Activated CD8-positive, alpha-beta T cell treated with anti-CD3 and anti-CD28 coated beads for 36 hours (primary cell): Measurements from ENCODE around the gene EZR. TPM values are rescaled to one million over a fixed set of nuclear protein-coding genes. Genes with fewer than 3 reads are reported as not detected.
"Not testable (repeated sequence)": the region's sequence is repeated elsewhere in the genome, so short reads cannot be mapped to it uniquely, and the experiment has no call there.

ENCODE experiments used
- ATAC-seq: fragments of 200-7000 bp; cut with Tn5 transposase; one replicate; pipeline ENCODE4 v1.10.0; 2021; ENCODE audit warnings: mild to moderate bottlenecking, moderate library complexity
- CTCF ChIA-PET: fragments of 350-600 bp; sonication (Branson Sonifier 250); formaldehyde crosslinking; loops from one replicate; lab custom pipeline; 2021; ENCODE audit warnings: antibody characterized with exemption; lab: Charles Lee
- POLR2A ChIA-PET: fragments of 350-600 bp; sonication (Branson Sonifier 250); formaldehyde crosslinking; loops from one replicate; lab custom pipeline; 2021; ENCODE audit warnings: antibody characterized with exemption; lab: Charles Lee
- DNase-seq: peaks from one replicate; pipeline ENCODE4 v3.0.0-alpha.2; 2020
- H3K27ac Mint-ChIP-seq: one replicate; pipeline ENCODE4 v1.8.0; 2021; ENCODE audit warnings: mild to moderate bottlenecking, mixed read lengths
- H3K27me3 Mint-ChIP-seq: one replicate; pipeline ENCODE4 v1.8.0; 2021; ENCODE audit warnings: mixed read lengths
- H3K36me3 Mint-ChIP-seq: one replicate; pipeline ENCODE4 v1.8.0; 2021; ENCODE audit warnings: low read depth, mixed read lengths
- H3K4me1 Mint-ChIP-seq: one replicate; pipeline ENCODE4 v1.8.0; 2021; ENCODE audit warnings: low read depth, mixed read lengths
- H3K4me3 Mint-ChIP-seq: one replicate; pipeline ENCODE4 v1.8.0; 2021; ENCODE audit warnings: mild to moderate bottlenecking, moderate library complexity, mixed read lengths
- H3K9me3 Mint-ChIP-seq: one replicate; pipeline ENCODE4 v1.8.0; 2021; ENCODE audit warnings: mixed read lengths
- intact Hi-C: fragments of 100-400 bp; cut with micrococcal nuclease; formaldehyde crosslinking; loops from one replicate; pipeline ENCODE4 v1.10.0; 2022
- total RNA-seq, 2 experiments: library from RNA; stranded (reverse); gene quantifications; one replicate each; pipeline ENCODE4 v1.2.3, GENCODE V29; 2021
- TF ChIP-seq, protein P1 (sequence below): fragments of 200-600 bp; IDR thresholded peaks from one replicate; pipeline ENCODE4 v1.8.0; 2022; ENCODE audit warnings: antibody characterized with exemption, mild to moderate bottlenecking

The EZR gene
- total RNA-seq, 2 experiments from 2014 or later, result 199 to 206 TPM

DNA sequence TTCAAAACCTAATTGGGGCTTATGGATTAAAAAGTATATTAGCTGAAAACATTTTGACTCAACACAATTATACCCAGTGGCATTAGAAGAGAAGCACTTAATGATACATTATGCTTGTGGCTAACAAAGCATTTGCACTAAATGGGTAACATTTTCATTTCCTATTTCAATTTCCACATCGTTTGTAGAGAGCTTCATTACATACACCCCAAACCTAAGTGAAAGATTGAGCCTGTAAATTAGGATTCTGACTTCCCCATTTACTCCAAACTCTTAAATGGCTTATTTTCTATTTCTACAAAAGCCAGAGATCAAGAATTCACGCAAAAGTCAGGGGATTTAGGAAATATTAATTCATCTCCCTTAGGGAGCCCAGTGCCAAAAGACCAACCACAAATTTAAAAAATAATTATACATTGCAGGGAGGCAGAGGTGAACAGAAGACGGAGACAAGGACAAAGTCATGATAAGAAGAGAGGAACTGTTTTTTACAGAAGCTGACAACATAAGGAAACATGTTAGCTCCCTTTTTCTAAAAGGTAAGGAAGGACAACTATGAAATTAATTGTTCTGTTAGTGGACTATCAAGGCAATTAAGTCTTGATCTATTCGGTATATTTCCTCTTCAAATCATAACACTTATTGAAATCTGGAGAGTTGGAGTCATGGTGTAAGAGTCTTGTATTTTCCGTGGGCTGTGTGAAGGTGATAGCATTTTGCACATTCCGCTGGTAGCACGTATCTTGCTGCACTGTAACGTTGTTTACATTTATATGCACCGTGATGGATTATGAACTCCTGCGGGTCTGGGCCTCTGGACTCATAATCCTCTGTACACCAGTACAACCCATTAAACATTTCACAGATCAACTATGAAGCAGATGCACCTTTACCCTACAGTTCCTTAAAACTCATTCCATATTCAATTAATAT lies 24.8 kb upstream of the EZR start:
- POLR2A ChIA-PET, result no interaction called here
- Mint-ChIP-seq H3K4me1 (no peaks in the 10 kb centered on the region), H3K4me3 (no peak overlapping the region), H3K27me3 (no peaks in the 10 kb centered on the region), H3K27ac (no peak overlapping the region), H3K9me3 (peaks cover 3% of the 10 kb centered on the region), H3K36me3 (no peaks in the 10 kb centered on the region)
- TF ChIP-seq, protein P1, sequence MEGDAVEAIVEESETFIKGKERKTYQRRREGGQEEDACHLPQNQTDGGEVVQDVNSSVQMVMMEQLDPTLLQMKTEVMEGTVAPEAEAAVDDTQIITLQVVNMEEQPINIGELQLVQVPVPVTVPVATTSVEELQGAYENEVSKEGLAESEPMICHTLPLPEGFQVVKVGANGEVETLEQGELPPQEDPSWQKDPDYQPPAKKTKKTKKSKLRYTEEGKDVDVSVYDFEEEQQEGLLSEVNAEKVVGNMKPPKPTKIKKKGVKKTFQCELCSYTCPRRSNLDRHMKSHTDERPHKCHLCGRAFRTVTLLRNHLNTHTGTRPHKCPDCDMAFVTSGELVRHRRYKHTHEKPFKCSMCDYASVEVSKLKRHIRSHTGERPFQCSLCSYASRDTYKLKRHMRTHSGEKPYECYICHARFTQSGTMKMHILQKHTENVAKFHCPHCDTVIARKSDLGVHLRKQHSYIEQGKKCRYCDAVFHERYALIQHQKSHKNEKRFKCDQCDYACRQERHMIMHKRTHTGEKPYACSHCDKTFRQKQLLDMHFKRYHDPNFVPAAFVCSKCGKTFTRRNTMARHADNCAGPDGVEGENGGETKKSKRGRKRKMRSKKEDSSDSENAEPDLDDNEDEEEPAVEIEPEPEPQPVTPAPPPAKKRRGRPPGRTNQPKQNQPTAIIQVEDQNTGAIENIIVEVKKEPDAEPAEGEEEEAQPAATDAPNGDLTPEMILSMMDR, result no peak
- CTCF ChIA-PET, result interaction anchor here (1.0 to 1.1 kb wide), 2 partner anchors 19 to 26 kb away, joined by 3 to 4 read pairs; no protein-coding TSS in a partner anchor
- no peak for ATAC-seq
- DNase-seq, result no peak
- intact Hi-C loops, result no loop called here

DNA sequence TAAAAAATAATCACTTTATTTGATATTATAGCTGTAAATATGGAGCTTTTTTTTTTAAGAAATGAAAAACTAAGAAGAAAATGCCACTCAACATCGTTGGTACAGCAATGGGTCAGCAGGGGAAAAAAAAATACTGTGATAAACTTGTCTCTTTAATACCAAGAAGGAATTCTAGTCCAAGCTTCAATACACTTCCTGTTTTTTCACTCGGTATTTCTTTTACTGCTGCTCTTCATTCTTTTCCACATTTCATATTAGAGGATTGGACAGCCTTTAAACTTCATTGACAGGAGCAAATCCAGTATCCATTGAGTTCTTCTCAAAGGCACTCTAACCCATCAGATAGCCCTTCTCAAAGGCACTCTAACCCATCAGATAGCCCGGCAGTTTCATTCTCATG lies 22.2 kb upstream of the EZR start:
- Mint-ChIP-seq H3K27ac (no peak overlapping the region), H3K36me3 (no peaks in the 10 kb centered on the region), H3K4me3 (no peak overlapping the region), H3K27me3 (no peaks in the 10 kb centered on the region), H3K4me1 (no peaks in the 10 kb centered on the region), H3K9me3 (peaks cover 3% of the 10 kb centered on the region)
- ChIA-PET POLR2A (interaction anchor here (0.8 to 1.3 kb wide), 2 partner anchors 16 to 158 kb away, joined by 3 to 5 read pairs; partner anchors contain the start of gene RSPH3), CTCF (interaction anchor here (1.2 to 1.5 kb wide), 3 partner anchors 16 to 137 kb away, joined by 3 to 4 read pairs (median 3); no protein-coding TSS in a partner anchor)
- TF ChIP-seq, protein P1, result no peak
- ATAC-seq (no peak), DNase-seq (no peak)
- intact Hi-C loops, result no loop called here

DNA sequence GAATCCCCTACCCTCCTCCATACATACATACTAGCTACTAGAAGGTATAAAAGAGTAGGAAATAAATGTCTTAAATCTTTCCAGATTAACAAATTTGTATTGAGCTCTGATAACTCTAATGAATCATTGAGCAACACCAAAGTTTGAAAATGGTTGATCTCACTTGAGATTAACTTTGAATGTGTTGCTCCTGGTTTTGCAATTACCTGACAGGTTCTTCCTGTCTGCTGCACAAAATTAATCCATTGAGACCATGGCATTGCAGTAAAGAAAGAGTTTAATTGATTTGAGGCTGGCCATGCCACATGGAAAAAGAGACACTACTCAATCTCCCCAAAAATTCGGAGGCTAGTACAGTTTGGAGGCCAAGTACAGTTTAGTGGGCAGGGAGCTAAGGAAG lies 21.3 kb upstream of the EZR start:
- POLR2A ChIA-PET, result interaction anchor here (0.5 to 1.3 kb wide), 3 partner anchors 14 to 139 kb away, joined by 3 to 6 read pairs (median 5); no protein-coding TSS in a partner anchor
- no peak for ATAC-seq

DNA sequence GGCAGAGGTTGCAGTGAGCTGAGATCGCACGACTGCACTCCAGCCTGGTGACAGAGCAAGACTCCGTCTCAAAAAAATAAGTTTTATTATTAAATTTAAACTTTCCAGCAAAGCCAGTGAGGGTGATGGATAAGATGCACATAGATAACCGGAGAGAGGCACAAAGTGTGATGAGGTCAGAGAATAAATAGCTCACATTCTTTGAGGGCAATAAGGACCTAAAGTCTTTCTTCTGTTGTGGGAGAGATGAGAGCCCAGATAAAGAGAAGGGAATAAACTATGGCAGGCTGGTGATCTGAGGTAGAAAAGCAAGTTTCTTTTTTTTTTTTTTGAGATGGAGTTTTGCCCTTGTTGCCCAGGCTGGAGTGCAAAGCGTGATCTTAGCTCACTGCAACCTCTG lies 20.6 kb upstream of the EZR start:
- DNase-seq (no peak), ATAC-seq (no peak)
- ChIA-PET CTCF (interaction anchor here (1.1 kb wide), 1 partner anchor 135 kb away, joined by 4 read pairs; no protein-coding TSS in a partner anchor), POLR2A (interaction anchor here (0.5 to 1.2 kb wide), 2 partner anchors 15 to 138 kb away, joined by 3 to 6 read pairs; no protein-coding TSS in a partner anchor)
- Mint-ChIP-seq H3K4me3 (no peak overlapping the region), H3K9me3 (peaks cover 3% of the 10 kb centered on the region), H3K27me3 (no peaks in the 10 kb centered on the region), H3K4me1 (no peaks in the 10 kb centered on the region), H3K36me3 (no peaks in the 10 kb centered on the region), H3K27ac (no peak overlapping the region)
- intact Hi-C loops, result no loop called here
- TF ChIP-seq, protein P1, result no peak

More for the DNA sequence above, 21.3 kb upstream of the EZR start:
- no peak for DNase-seq
- Mint-ChIP-seq H3K4me1 (no peaks in the 10 kb centered on the region), H3K27me3 (no peaks in the 10 kb centered on the region), H3K36me3 (no peaks in the 10 kb centered on the region), H3K27ac (no peak overlapping the region), H3K9me3 (peaks cover 3% of the 10 kb centered on the region), H3K4me3 (no peak overlapping the region)
- intact Hi-C loops, result no loop called here
- TF ChIP-seq, protein P1, result no peak
- CTCF ChIA-PET, result interaction anchor here (1.1 to 1.2 kb wide), 3 partner anchors 15 to 136 kb away, joined by 3 to 4 read pairs (median 4); no protein-coding TSS in a partner anchor

DNA sequence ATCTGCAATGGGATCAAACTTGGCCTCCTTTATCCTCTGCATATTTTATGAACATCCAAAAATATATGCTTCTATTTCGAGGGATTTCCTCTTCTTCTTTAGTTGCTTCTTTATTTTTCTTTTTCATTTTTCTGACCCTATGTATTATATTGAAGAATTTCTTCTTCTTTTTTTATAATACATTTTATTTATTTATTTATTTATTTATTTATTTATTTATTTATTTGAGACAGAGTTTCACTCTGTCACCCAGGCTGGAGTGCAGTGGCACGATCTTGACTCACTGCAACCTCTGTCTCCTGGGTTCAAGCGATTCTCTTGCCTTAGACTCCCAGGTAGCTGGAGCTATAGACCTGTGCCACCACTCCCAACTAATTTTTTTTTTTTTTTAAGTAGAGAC lies 19.6 kb upstream of the EZR start:
- DNase-seq, H3K36me3 Mint-ChIP-seq, H3K9me3 Mint-ChIP-seq, H3K27ac Mint-ChIP-seq, H3K4me1 Mint-ChIP-seq, H3K27me3 Mint-ChIP-seq, H3K4me3 Mint-ChIP-seq, intact Hi-C loops, ATAC-seq: not testable (repeated sequence)
- POLR2A ChIA-PET, result interaction anchor here (1.0 kb wide), 1 partner anchor 13 kb away, joined by 3 read pairs; no protein-coding TSS in a partner anchor
- CTCF ChIA-PET, result interaction anchor here (0.7 kb wide), 1 partner anchor 13 kb away, joined by 3 read pairs; no protein-coding TSS in a partner anchor
